Common myeloid progenitor, CD34-positive (primary cell): ENCODE measurements around the gene HOXD10.

Source experiments
- CTCF ChIA-PET: fragments of 350-600 bp; sonication (Branson Sonifier 250); formaldehyde crosslinking; loops from one replicate; lab custom pipeline; 2021; ENCODE audit warnings: antibody characterized with exemption; lab: Charles Lee
- POLR2A ChIA-PET: fragments of 350-600 bp; sonication (Branson Sonifier 250); formaldehyde crosslinking; loops from one replicate; lab custom pipeline; 2021; ENCODE audit warnings: antibody characterized with exemption; lab: Charles Lee
- DNase-seq, 3 donors: peaks; one replicate each; pipeline versions ENCODE4 v3.0.0 to v3.0.0-alpha.2; 2013
- H3K27ac ChIP-seq, 2 experiments: 1 replicate in 1 of 2; 2 replicates in 1 of 2; pipeline ENCODE4 v1.7.0; 2013; ENCODE audit warnings: inconsistent platforms in 2 of 2, low read length in 2 of 2, mild to moderate bottlenecking in 2 of 2, low read depth in 1 of 2, moderate library complexity in 1 of 2; ENCODE audit not compliant: severe bottlenecking in 2 of 2, insufficient read depth in 1 of 2, poor library complexity in 1 of 2
- H3K27me3 ChIP-seq, 5 experiments: replicated peaks in 2 of 5; 1 replicate in 3 of 5; 2 replicates in 2 of 5; pipeline versions ENCODE4 v1.6.1 to v1.7.0; 2013; ENCODE audit warnings: low read length in 4 of 5, mild to moderate bottlenecking in 2 of 5, moderate library complexity in 2 of 5, inconsistent platforms in 1 of 5; ENCODE audit not compliant: insufficient read depth in 5 of 5, control insufficient read depth in 4 of 5
- H3K36me3 ChIP-seq, 4 experiments: 1 replicate in 2 of 4; 2 replicates in 2 of 4; pipeline versions ENCODE4 v1.6.1 to v1.7.0; 2013; ENCODE audit warnings: low read length in 3 of 4, control low read depth in 1 of 4, mild to moderate bottlenecking in 1 of 4; ENCODE audit not compliant: control insufficient read depth in 4 of 4, insufficient read depth in 4 of 4
- H3K4me1 ChIP-seq, 4 experiments: 1 replicate in 3 of 4; 2 replicates in 1 of 4; pipeline versions ENCODE4 v1.6.1 to v1.7.1; 2013; ENCODE audit warnings: low read length in 3 of 4, mild to moderate bottlenecking in 3 of 4, control low read depth in 1 of 4, inconsistent platforms in 1 of 4, moderate library complexity in 1 of 4; ENCODE audit not compliant: control insufficient read depth in 4 of 4, insufficient read depth in 4 of 4; ENCODE audit errors: control extremely low read depth in 1 of 4
- H3K4me3 ChIP-seq, 7 experiments: 1 replicate in 4 of 7; 2 replicates in 3 of 7; pipeline versions ENCODE4 v1.5.1 to v1.7.0; 2013; ENCODE audit warnings: mild to moderate bottlenecking in 7 of 7, low read length in 6 of 7, moderate library complexity in 6 of 7, inconsistent platforms in 2 of 7, low read depth in 2 of 7, control low read depth in 1 of 7; ENCODE audit not compliant: insufficient read depth in 4 of 7, control insufficient read depth in 1 of 7; ENCODE audit errors: extremely low read depth in 1 of 7
- H3K9me3 ChIP-seq, 5 experiments: 1 replicate in 4 of 5; 2 replicates in 1 of 5; pipeline versions ENCODE4 v1.6.1 to v1.7.1; 2013; ENCODE audit warnings: low read length in 4 of 5, mild to moderate bottlenecking in 2 of 5, inconsistent platforms in 1 of 5, low read depth in 1 of 5, moderate library complexity in 1 of 5; ENCODE audit not compliant: control insufficient read depth in 4 of 5, insufficient read depth in 2 of 5; ENCODE audit errors: control extremely low read depth in 1 of 5
- WGBS: methylation state at CpG from one replicate; pipeline ENCODE4 v1.1.5; 2013; ENCODE audit not compliant: insufficient coverage; 5-methylcytosine and 5-hydroxymethylcytosine counted together

HOXD10 gene

DNA sequence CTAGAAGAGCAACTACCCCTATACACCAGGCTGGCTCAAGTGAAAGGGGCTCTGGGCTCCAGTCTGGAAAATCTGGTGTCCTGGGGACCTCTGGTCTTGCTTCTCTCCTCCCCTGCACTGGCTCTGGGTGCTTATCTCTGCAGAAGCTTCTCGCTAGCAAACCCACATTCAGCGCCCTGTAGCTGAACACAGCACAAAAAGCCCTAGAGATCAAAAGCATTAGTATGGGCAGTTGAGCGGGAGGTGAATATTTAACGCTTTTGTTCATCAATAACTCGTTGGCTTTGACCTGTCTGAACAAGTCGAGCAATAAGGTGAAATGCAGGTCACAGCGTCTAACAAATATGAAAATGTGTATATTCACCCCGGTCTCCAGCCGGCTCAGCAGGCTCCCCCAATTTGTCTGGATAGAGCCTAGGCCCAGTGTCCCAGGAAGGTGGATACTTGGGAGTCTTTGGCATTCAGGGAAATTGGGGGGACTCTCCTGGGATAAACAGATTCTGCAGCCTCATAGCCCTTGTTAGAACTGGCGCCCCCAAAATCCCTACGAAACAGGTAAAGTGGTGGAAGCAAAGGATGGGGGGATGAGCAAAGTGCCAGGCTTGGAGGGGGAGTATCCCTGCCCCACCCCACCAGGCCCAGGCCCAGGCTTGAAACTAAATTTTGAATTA, 32.3 kb downstream of the HOXD10 start:
- POLR2A ChIA-PET = no interaction called here
- WGBS = 23% methylated on average over 9 of the region's 11 CpGs
- CTCF ChIA-PET = interaction anchor here (0.8 kb wide), 1 partner anchor 491 kb away, joined by 4 read pairs; no protein-coding TSS in a partner anchor
- H3K27ac ChIP-seq = no peak overlapping the region
- DNase-seq = no peak
- H3K27me3 ChIP-seq = peaks cover 17 to 97% (median 60%) of the 10 kb centered on the region in 5 experiments
- peaks cover 0 to 3% (median 0%) of the 10 kb centered on the region in 5 experiments for H3K9me3 ChIP-seq
- no peaks in the 10 kb centered on the region for H3K36me3 ChIP-seq
- no peak overlapping the region for H3K4me3 ChIP-seq
- H3K4me1 ChIP-seq = peaks cover 0 to 9% (median 1%) of the 10 kb centered on the region in 4 experiments

DNA sequence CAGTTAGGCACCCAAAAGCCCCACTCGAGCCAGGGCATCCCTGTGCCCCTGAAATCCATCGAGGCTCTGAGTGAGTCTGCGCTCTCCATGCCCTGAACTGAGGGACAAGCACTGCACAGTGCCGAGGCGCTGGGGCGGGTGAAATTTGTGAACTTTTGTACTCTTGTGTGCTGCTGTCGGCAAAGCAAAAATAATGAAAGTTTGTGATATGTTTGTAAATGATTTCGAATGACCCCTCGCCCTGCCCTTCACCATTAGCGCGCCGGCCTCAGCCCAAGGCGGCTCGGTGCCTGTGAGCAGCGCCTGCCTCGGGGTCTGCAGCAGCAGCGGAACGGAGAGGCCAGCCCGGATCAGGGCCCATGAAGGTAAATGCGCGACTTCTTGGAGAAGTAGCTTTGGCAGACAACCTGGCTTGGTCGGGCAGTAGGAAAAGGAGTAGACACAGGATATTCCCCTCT, 32.9 kb downstream of the HOXD10 start:
- no peak overlapping the region for H3K4me3 ChIP-seq
- H3K4me1 ChIP-seq = peaks cover 0 to 9% (median 1%) of the 10 kb centered on the region in 4 experiments
- H3K9me3 ChIP-seq = peaks cover 0 to 3% (median 0%) of the 10 kb centered on the region in 5 experiments
- ChIA-PET POLR2A (no interaction called here), CTCF (no interaction called here)
- 12% methylated on average over 17 of the region's 22 CpGs for WGBS
- no peak overlapping the region for H3K27ac ChIP-seq
- peaks cover 18 to 100% (median 65%) of the 10 kb centered on the region in 5 experiments for H3K27me3 ChIP-seq
- DNase-seq = no peak
- no peaks in the 10 kb centered on the region for H3K36me3 ChIP-seq

- H3K9me3 ChIP-seq = peaks cover 0 to 3% (median 0%) of the 10 kb centered on the region in 5 experiments
- no peaks in the 10 kb centered on the region for H3K36me3 ChIP-seq
- POLR2A ChIA-PET = no interaction called here
- DNase-seq = no peak
- CTCF ChIA-PET = interaction anchor here (1.2 to 1.8 kb wide), 3 partner anchors 11 to 23 kb away, joined by 3 to 5 read pairs (median 3); no protein-coding TSS in a partner anchor
- peaks cover 0 to 9% (median 1%) of the 10 kb centered on the region in 4 experiments for H3K4me1 ChIP-seq
- 22% methylated on average over 19 of the region's 24 CpGs for WGBS
- H3K27ac ChIP-seq = no peak overlapping the region
- peaks cover 23 to 100% (median 66%) of the 10 kb centered on the region in 5 experiments for H3K27me3 ChIP-seq
- no peak overlapping the region for H3K4me3 ChIP-seq
Observed at GRCh38 chr2:176149939-176150583, 33.5 kb downstream of the HOXD10 start.

DNA sequence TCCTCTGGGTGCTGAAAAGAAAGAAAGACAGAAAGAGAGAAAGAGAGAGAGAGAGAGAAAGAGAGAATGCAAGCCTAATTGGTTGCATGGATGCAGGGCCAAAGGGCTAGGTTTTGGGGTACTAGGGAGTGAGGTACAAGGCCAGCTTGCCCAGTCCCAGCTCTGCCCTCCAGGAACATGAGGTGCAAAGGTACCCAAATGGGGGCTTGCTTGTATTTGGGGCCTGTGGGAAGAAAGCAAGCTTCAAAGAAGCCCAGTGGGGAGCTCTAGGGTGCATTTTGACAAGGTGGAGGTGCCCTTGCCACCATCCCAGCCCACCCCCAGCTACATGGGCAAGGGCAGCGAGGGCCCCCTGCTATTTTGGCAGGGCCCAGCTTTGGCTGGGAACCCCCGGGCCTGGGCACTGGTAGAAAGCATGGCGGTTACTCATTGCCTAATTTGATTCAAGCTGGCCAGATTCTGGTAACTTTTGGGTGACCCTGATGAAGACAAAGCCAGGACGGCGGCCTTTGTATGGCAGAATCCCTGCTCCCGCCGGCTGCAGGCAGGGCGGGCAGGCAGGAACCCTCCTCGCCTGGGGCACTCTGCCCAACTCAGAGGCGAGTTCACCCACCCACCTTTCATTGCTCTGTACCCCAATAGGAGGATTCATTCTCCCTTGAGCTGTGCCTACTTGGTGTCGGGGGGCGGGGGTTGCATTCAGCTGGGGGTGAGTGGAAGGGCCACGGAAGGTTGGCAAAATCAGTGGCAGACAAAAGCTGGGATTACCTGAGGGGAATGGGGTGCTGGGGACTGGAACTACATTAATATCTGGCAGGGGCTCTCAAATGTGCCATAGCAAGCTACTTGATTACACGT, 34.2 kb downstream of the HOXD10 start:
- WGBS = 41% methylated on average over 11 of the region's 14 CpGs
- Histone ChIP-seq H3K4me3 (no peak overlapping the region), H3K27ac (no peak overlapping the region), H3K9me3 (peaks cover 0 to 3% (median 0%) of the 10 kb centered on the region in 5 experiments), H3K36me3 (no peaks in the 10 kb centered on the region), H3K27me3 (peaks cover 22 to 100% (median 67%) of the 10 kb centered on the region in 5 experiments), H3K4me1 (peaks cover 0 to 9% (median 1%) of the 10 kb centered on the region in 4 experiments)
- no peak for DNase-seq
- CTCF ChIA-PET = interaction anchor here (0.7 to 1.8 kb wide), 4 partner anchors 10 to 36 kb away, joined by 3 to 5 read pairs (median 3); no protein-coding TSS in a partner anchor
- POLR2A ChIA-PET = no interaction called here

GRCh38 chr2:176151442-176152287, 35.1 kb downstream of the HOXD10 start, which contains the start of gene HOXD4:
Gene HOXD4 (plus strand): TSS chr2:176151550. CDS start chr2:176151634, 84 bp downstream.
- Histone ChIP-seq H3K27ac (no peak within 1 kb of the TSS), H3K27me3 (peaks cover 17 to 100% (median 64%) of the 10 kb centered on the region in 5 experiments), H3K4me3 (no peak within 1 kb of the TSS), H3K9me3 (peaks cover 0 to 4% (median 0%) of the 10 kb centered on the region in 5 experiments), H3K4me1 (peaks cover 0 to 9% (median 1%) of the 10 kb centered on the region in 4 experiments), H3K36me3 (no peaks in the 10 kb centered on the region)
- no peak for DNase-seq
- POLR2A ChIA-PET = no interaction called here
- CTCF ChIA-PET = interaction anchor here (0.7 to 1.8 kb wide), 4 partner anchors 9 to 36 kb away, joined by 3 to 5 read pairs (median 3); no protein-coding TSS in a partner anchor
- 2% methylated on average over 49 of the region's 55 CpGs for WGBS
